Smooth muscle cell of the brain vasculature (primary cell): Measurements from ENCODE around the gene GPR3.
"Not testable (repeated sequence)": the region's sequence is repeated elsewhere in the genome, so short reads cannot be mapped to it uniquely, and the experiment has no call there.

Source experiments
- DNase-seq: peaks from one replicate; pipeline ENCODE4 v3.0.0-alpha.2; 2012; ENCODE audit warnings: low read depth, low spot score

Gene GPR3

DNA sequence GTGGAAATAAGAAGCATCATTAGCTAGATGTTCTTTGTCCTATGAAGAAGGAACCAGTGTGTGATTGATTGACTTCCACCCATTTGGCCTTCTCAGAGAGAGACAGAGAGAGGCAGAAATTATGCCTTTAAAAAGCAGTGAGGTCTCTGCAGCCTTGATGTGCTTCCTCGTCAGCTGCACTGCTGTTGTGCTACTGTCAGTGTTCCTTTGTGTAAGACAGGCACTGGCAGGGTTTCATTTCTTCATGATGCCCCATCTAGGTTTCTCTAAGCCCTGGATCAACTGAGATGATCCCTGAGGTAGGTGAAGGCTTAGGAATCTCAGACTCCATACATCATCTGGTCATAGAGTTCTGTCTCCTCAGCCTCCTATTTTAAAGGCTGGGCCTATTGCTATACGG lies 34.9 kb downstream of the GPR3 start:
- no peak for DNase-seq

DNA sequence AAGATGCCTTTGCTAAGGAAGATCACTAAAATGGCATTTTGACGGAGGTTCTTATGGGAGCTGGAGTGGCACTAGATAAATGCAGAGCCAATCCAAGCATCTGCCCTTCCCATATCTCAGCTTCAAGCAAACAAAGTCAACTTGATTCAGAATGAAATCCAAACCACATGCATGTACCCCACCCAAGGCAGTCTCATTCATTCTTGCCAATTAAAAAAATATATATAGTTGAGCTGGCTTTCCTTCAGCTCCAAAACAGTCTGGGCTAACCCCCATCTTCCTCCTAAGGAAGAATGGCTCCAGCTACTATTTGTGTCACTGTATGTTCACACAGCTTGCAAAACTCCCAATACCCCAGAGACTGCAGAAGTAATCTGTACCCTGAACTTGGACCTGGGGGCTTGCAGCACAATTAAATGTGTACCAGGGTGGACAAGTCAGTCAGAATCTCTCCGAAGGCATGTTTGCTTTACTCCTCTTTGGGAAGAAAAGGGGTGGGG lies 35.4 kb downstream of the GPR3 start:
- DNase-seq: no peak

DNA sequence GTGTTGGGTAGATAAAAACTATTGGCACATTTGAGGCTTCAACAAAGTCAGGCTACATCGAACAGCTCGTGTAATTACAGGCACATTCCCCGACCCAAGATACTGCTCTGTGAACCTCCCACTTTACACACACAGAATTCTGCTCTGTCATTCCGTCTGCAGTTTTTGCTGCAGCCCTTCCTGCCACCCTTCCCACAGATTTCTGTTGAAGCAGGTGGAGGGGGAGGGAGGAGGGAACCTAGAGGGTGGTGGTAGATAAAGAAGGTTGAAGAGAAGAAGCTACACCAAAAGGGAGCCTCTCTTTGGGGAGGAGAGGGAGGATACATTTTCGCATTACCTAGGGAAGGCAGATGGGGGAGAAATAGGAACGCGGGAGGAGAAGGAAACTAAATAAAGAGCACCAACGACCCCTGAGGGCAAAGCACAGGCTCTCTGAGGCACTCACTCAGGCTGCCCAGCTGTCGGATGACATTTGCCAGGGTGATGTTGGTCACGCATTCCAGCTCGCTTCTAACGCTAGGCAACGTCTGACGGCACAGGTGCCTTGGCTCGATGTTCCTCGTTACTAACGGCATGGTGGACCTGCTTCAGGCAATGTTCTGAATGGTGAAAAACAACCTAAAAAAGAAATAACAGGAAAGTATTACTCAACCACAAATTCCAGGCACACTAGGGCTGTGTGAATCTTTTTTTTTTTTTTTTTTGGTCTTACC lies 36.0 kb downstream of the GPR3 start:
- no peak for DNase-seq

DNA sequence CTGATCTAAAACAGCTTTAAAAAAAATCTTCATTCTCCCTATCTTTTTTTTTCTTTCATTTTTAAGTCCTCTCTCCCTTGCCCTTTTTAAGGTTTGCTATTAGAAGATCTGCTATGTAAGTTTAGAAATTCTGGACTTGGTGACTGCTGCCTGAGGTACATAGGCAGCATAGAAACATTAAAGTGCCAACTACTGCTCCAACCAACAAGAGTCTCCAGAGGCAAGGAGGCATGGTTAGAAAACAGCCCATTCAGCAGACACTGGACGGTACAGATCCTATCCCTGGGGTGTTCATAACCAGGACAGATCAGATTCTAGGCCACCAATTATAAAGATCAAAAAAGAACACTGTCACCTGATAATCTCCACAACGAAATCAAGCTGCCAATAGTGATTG lies 36.6 kb downstream of the GPR3 start:
- no peak for DNase-seq

DNA sequence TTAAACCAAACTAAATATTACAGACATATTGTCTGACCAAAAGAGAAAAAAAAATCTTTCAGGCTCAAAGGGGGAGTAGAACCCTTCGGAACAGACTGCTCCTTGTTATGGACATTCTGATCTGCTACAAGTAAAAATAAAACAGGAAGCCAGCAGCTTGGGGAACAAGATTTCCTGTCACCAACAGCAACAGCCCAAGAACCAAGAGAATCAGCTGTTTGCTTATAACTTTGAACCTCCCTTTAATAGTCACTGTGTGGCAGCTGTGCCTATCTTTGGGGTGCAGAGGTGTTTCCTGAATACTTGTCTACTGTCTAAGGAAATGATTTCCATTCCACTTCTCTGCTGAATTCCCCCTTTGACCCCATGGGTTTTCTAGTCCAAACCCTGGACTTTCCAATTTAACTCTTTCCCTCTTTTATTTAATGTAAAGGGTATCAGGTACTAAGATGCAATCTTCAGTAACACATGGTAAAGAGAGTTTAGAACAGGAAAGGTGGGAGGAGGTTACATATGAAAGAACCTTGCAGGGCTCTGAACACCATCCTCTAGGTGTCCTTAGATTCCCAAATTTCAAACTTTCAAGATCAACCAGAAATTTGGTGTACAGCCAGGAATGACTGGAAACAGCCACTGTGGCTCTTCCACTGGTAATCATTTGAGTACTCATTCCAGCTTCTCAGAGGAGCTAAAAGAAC lies 38.6 kb downstream of the GPR3 start:
- no peak for DNase-seq

DNA sequence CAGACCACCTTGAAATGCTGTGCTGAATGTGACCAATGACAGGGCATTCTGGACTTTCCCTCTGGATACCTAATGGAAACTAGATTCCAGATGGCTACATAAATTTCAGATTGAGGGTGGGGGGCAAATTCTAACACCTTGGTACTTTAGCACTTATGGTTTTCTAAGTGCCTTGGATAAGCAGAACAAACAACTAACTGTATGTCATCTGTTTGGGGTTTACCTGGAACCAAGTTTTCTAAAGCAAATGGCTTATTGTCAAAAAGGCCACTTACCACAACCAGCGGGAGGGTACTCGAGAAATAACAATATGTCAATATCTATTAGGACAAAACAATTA lies 39.1 kb downstream of the GPR3 start:
- DNase-seq: no peak

DNA sequence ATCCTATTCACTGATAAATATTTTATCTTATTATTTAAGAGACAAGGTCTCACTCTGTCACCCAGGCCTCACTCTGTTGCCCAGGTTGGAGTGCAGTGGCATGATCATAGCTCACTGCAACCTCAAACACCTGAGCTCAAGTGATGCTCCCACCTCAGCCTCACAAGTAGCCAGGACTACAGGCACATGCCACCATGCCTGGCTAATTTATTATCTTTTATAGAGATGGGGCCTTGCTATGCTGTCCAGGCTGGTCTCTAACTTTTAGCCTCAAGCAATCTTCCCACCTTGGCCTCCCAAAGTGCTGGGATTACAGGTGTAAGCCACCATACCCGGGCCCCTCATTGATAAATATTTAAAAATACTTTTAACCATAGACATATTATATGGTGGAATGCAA lies 40.3 kb downstream of the GPR3 start:
- DNase-seq: not testable (repeated sequence)

DNA sequence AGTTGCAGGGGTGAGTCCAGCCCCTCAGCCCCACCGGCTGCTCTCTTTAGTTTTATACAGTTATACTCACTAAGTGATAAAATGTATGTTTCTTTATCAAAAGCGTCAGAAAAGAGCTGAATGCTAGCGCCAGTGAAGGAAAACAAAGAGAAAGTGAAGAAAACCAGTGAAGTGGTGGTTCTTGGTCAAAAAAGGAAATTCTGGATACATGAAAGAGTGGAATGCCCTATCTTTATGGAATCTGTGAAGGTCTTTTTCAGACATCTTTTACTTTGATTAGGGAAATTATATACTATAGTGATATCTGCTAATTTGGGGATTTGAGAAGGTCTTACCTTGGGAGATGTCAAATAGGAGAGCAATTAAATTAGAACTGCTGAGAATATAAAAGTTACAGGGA lies 41.3 kb downstream of the GPR3 start:
- DNase-seq: no peak

DNA sequence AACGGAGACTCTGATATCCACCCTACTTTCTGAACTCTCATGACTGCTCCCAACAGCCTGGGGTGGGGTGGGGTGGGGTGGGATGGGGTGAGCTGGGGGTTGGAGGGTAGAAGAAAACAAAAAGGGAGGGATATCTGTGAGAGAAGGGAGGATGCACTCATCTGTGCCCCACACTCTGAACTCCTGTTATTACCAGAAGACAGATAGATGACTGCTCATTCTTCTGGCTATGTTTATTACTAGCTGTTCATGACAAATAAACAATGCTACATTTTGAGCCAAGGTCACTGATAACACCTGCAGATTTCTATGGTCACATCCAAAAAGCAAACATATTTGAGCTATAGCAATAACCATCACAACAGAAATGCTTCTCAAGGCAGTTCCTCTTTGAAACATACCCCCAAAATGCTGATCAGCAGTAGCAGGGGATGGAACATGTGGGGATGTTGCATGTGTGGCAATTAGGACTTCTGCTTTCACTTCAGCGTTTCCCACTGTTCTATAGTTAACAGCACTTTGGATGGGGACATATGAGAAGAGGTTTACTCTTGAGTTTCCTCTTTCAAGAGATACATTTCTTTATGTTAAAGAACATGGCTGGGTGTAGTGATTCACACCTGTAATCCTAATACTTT lies 43.3 kb downstream of the GPR3 start:
- DNase-seq: no peak

DNA sequence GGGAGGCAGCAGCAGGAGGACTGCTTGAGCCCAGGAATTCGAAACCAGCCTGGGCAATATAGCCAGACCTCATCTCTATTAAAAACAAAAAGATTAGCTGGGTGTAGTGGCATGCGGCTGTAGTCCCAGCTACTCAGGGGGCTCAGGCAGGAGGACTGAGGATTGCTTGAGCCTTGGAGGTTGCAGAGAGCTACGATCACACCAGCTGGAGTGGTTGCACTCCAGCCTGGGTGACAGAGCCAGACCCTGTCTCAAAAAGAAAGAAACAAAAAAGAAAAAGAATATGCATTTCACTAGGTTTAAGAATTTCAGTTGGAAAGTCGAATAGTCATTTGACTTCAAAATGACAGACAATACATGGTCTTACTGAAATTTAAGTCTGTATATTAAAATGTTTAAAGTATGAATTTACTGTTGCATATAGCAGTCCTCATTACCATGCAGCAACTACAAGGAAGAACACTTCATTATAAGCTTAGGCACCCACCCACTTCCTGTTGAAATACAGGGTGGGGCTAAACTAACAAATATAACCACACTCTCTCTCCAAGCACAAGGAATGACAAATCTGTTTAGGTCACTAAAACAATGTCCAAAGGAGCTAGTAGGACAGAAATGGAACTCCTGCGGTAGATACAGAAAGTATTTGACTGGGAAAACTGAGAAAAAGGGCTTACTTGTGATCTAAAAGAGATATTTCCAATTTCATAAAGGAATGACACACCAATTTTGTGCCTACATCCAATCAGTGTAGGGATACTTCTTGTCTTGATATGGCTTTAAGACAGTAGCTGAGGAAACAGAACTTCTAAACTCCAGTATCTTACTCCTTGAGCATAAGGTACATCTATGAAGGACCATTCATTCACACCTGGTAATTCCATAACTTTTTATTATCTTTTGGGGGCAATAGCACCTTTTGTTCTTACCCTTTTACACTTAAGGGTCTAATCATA lies 44.1 kb downstream of the GPR3 start:
- no peak for DNase-seq

DNA sequence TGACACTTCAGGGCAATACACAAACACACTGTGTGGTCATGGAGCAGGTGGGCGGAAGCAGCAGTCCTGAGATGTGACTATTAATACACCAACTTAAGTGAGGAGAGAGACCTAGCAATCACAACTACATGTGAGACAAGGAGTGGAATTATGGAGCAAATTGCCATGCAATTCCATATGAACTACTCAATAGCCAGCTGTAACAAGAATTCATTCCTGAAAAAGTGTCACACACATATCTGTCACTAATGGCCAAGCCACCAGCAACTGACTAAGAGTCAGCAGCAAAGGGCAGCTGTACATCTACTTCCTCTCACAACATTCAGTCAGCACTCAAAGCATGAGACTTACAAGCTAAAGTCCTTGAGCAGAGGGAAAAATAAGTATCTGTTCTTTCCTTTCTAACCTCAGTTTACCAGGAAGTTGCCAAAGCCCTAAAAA lies 46.2 kb downstream of the GPR3 start:
- no peak for DNase-seq

DNA sequence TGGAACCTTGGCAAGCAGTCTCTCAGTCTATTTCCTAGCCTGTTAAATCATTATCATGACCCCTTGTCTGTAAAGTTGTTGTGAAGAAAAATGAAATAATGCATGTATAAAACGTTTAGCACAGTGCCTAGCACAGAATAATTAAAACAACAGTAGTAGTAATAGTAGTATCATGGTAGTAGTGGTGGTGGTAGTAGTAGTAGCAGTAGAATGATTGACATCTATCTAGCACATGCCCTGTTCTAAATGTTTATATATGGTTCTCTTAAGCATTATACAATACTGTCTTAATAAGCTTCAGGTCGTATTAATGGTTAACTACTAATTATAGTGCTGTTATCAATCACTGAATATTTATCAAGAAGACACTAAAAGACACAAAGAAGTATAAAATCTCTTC lies 46.7 kb downstream of the GPR3 start:
- DNase-seq: no peak

DNA sequence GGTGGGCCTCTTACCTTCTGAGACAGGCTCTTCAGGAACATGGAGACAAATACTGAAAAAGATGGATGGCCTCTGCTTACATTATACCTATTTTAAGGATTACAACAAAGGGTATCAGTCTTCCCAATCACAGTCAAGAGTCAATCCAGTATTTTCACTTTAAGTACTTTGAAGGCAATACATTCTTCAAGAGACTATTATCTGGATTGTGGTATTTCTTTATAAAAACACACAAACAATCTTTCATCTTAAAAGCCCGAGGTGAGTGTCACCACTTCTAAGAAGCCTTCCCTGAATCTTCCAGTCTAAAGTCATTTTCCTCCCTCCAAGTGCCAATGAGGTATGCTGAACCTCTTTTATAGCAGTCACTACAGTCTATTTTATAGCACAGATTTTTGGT lies 52.2 kb downstream of the GPR3 start:
- DNase-seq: no peak
